RWPE2 (cell line): ENCODE data around the gene VGF.

ENCODE experiments used
- ATAC-seq: fragments of 200-7000 bp; cut with Tn5 transposase; 3 replicates; pipeline ENCODE4 v1.9.1; 2021; ENCODE audit warnings: low read depth
- DNase-seq: peaks from one replicate; pipeline ENCODE4 v3.0.0-alpha.2; 2020; ENCODE audit warnings: low spot score
- H3K27ac ChIP-seq: fragments of 450-650 bp; 2 replicates; pipeline ENCODE4 v1.5.1; 2017; ENCODE audit warnings: mild to moderate bottlenecking; ENCODE audit not compliant: poor library complexity, severe bottlenecking
- H3K27me3 ChIP-seq: fragments of 250-450 bp; sonication (Bioruptor Pico); 2 replicates; pipeline ENCODE4 v1.5.1; 2021; ENCODE audit warnings: mild to moderate bottlenecking, moderate library complexity; ENCODE audit not compliant: insufficient read depth, poor library complexity, severe bottlenecking
- H3K36me3 ChIP-seq: fragments of 250-450 bp; sonication (Bioruptor Pico); 2 replicates; pipeline ENCODE4 v1.5.1; 2020; ENCODE audit warnings: low read depth, mild to moderate bottlenecking, moderate library complexity
- H3K4me1 ChIP-seq: fragments of 250-450 bp; sonication (Bioruptor Pico); 2 replicates; pipeline ENCODE4 v1.5.1; 2021; ENCODE audit warnings: mild to moderate bottlenecking, moderate library complexity; ENCODE audit not compliant: insufficient read depth, poor library complexity, severe bottlenecking
- H3K4me3 ChIP-seq: fragments of 250-450 bp; sonication (Bioruptor Pico); 2 replicates; pipeline ENCODE4 v1.5.1; 2021; ENCODE audit warnings: mild to moderate bottlenecking, moderate library complexity; ENCODE audit not compliant: severe bottlenecking
- H3K9me3 ChIP-seq: fragments of 250-450 bp; sonication (Bioruptor Pico); 2 replicates; pipeline ENCODE4 v1.5.1; 2021; ENCODE audit warnings: mild to moderate bottlenecking, moderate library complexity; ENCODE audit not compliant: severe bottlenecking
- CTCF ChIP-seq: fragments of 450-650 bp; IDR thresholded peaks from one replicate; pipeline ENCODE4 v1.5.1; 2017; ENCODE audit warnings: mild to moderate bottlenecking, moderate library complexity; ENCODE audit not compliant: poor library complexity, severe bottlenecking

Gene VGF

GRCh38 chr7:101165075-101165957, at the start of gene VGF:
TSS of gene VGF (minus strand) at chr7:101165569. CDS start at chr7:101164843, 726 bp downstream.
- no peaks in the 10 kb centered on the region for H3K9me3 ChIP-seq
- H3K4me1 ChIP-seq, result peaks cover 22% of the 10 kb centered on the region
- peak within 1 kb of the TSS; percentile 66 for H3K27ac ChIP-seq
- peak; percentile 49 for ATAC-seq
- peak; percentile 93 for DNase-seq
- no peak for TF ChIP-seq CTCF
- peaks cover 38% of the 10 kb centered on the region for H3K27me3 ChIP-seq
- H3K36me3 ChIP-seq, result peaks cover 13% of the 10 kb centered on the region; the same call in 1 of the 2 replicates
- H3K4me3 ChIP-seq, result peak within 1 kb of the TSS; percentile 43

- no peak for TF ChIP-seq CTCF
- no peaks in the 10 kb centered on the region for H3K9me3 ChIP-seq
- H3K27me3 ChIP-seq, result no peaks in the 10 kb centered on the region
- H3K36me3 ChIP-seq, result peaks cover 53% of the 10 kb centered on the region
- no peaks in the 10 kb centered on the region for H3K4me1 ChIP-seq
- no peak for ATAC-seq
- no peak overlapping the region for H3K4me3 ChIP-seq
- no peak overlapping the region for H3K27ac ChIP-seq
- no peak for DNase-seq
Measured at GRCh38 chr7:101212014-101212413, 46.6 kb upstream of the VGF start.

- no peak for DNase-seq
- Histone ChIP-seq H3K27ac (no peak overlapping the region), H3K36me3 (peaks cover 53% of the 10 kb centered on the region), H3K9me3 (no peaks in the 10 kb centered on the region), H3K27me3 (no peaks in the 10 kb centered on the region), H3K4me3 (no peak overlapping the region), H3K4me1 (no peaks in the 10 kb centered on the region)
- ATAC-seq, result no peak
- TF ChIP-seq CTCF, result no peak
Measured at GRCh38 chr7:101211501-101211900, 46.1 kb upstream of the VGF start.

- Histone ChIP-seq H3K4me3 (no peak overlapping the region), H3K9me3 (no peaks in the 10 kb centered on the region), H3K27ac (no peak overlapping the region), H3K27me3 (no peaks in the 10 kb centered on the region), H3K36me3 (peaks cover 43% of the 10 kb centered on the region), H3K4me1 (no peaks in the 10 kb centered on the region)
- no peak for DNase-seq
- no peak for ATAC-seq
- no peak for TF ChIP-seq CTCF
Measured at GRCh38 chr7:101210143-101210542, 44.8 kb upstream of the VGF start.

- no peaks in the 10 kb centered on the region for H3K4me1 ChIP-seq
- peaks cover 32% of the 10 kb centered on the region for H3K36me3 ChIP-seq
- H3K4me3 ChIP-seq, result no peak overlapping the region
- no peaks in the 10 kb centered on the region for H3K9me3 ChIP-seq
- DNase-seq (no peak), ATAC-seq (no peak)
- H3K27ac ChIP-seq, result no peak overlapping the region
- H3K27me3 ChIP-seq, result no peaks in the 10 kb centered on the region
- no peak for TF ChIP-seq CTCF
Measured at GRCh38 chr7:101208794-101209193, 43.4 kb upstream of the VGF start.
